H1 (cell line): ENCODE data around the gene LAMA3. TPM values are rescaled to one million over a fixed set of nuclear protein-coding genes. Genes with fewer than 3 reads are reported as not detected.

ENCODE experiments used
- CTCF ChIA-PET: fragments of 300-600 bp; sonication (Branson Sonifier 250); formaldehyde crosslinking; loops from one replicate; lab custom pipeline; 2021; ENCODE audit not compliant: partially characterized antibody; lab: Charles Lee
- POLR2A ChIA-PET: fragments of 300-600 bp; sonication (Branson Sonifier 250); formaldehyde crosslinking; loops from one replicate; lab custom pipeline; 2021; ENCODE audit warnings: inconsistent platforms; ENCODE audit not compliant: partially characterized antibody; lab: Charles Lee
- DNase-seq, 2 experiments: peaks; one replicate each; pipeline versions ENCODE4 v3.0.0 to v3.0.0-alpha.2; 2010 to 2022; ENCODE audit warnings: low spot score in 2 of 2, low read depth in 1 of 2, mixed read lengths in 1 of 2
- FAIRE-seq: peaks from 2 replicates; lab custom pipeline; 2011; peaks lifted over from hg19 to GRCh38; lab: Jason Lieb, UNC
- H2AFZ ChIP-seq: 2 replicates; pipeline ENCODE4 v1.8.1; 2012; ENCODE audit warnings: low read length, inconsistent platforms
- H2AK5ac ChIP-seq: 2 replicates; pipeline ENCODE4 v1.6.1; 2013; ENCODE audit warnings: low read depth, low read length
- H2BK120ac ChIP-seq: replicated peaks from 2 replicates; pipeline ENCODE3; 2013; ENCODE audit warnings: low read depth, low read length, inconsistent platforms
- H2BK12ac ChIP-seq: 2 replicates; pipeline ENCODE4 v1.6.1; 2013; ENCODE audit warnings: low read depth, low read length
- H2BK15ac ChIP-seq: 2 replicates; pipeline ENCODE4 v1.6.1; 2013; ENCODE audit warnings: low read length
- H2BK20ac ChIP-seq: 2 replicates; pipeline ENCODE4 v1.6.1; 2013; ENCODE audit warnings: low read length
- H2BK5ac ChIP-seq: 2 replicates; pipeline ENCODE4 v1.6.1; 2013; ENCODE audit warnings: low read depth, low read length
- H3K14ac ChIP-seq: 2 replicates; pipeline ENCODE4 v1.6.1; 2013; ENCODE audit warnings: inconsistent platforms; ENCODE audit not compliant: insufficient read length
- H3K18ac ChIP-seq: 2 replicates; pipeline ENCODE4 v1.6.1; 2013; ENCODE audit warnings: low read length; ENCODE audit errors: extremely low read depth
- H3K23ac ChIP-seq: 2 replicates; pipeline ENCODE4 v1.6.1; 2013; ENCODE audit warnings: inconsistent platforms; ENCODE audit not compliant: insufficient read length
- H3K23me2 ChIP-seq: 2 replicates; pipeline ENCODE4 v1.6.1; 2013; ENCODE audit warnings: low read depth, low read length
- H3K27ac ChIP-seq: 2 replicates; pipeline ENCODE4 v1.6.1; 2011; ENCODE audit warnings: low read depth, low read length, inconsistent platforms
- H3K27me3 ChIP-seq, 4 experiments: replicated peaks in 1 of 4; 1 replicate in 1 of 4; 2 replicates in 3 of 4; pipeline versions ENCODE4 v1.6.1 to v1.8.1; 2011 to 2013; ENCODE audit warnings: low read length in 3 of 4, mild to moderate bottlenecking in 3 of 4, inconsistent platforms in 2 of 4, mixed read lengths in 2 of 4, moderate library complexity in 1 of 4; ENCODE audit not compliant: control insufficient read depth in 3 of 4, insufficient read depth in 3 of 4; ENCODE audit errors: extremely low read depth in 1 of 4
- H3K36me3 ChIP-seq, 4 experiments: 2 replicates each; pipeline versions ENCODE4 v1.6.1 to v1.8.1; 2011 to 2013; ENCODE audit warnings: mild to moderate bottlenecking in 4 of 4, low read length in 3 of 4, moderate library complexity in 2 of 4, control low read depth in 1 of 4, inconsistent platforms in 1 of 4; ENCODE audit not compliant: insufficient read depth in 4 of 4, control insufficient read depth in 2 of 4
- H3K4ac ChIP-seq: replicated peaks from 2 replicates; pipeline ENCODE3; 2013; ENCODE audit warnings: low read length, low read depth, mixed read lengths, inconsistent platforms; ENCODE audit not compliant: insufficient read length
- H3K4me1 ChIP-seq, 4 experiments: replicated peaks in 1 of 4; 1 replicate in 1 of 4; 2 replicates in 3 of 4; pipeline versions ENCODE4 v1.6.1 to v1.8.1; 2011 to 2013; ENCODE audit warnings: low read length in 3 of 4, inconsistent platforms in 2 of 4, mixed read lengths in 1 of 4; ENCODE audit not compliant: insufficient read depth in 4 of 4, control insufficient read depth in 3 of 4
- H3K4me2 ChIP-seq, 2 experiments: 2 replicates each; pipeline versions ENCODE4 v1.6.1 to v1.8.1; 2011 to 2013; ENCODE audit warnings: low read depth in 2 of 2, low read length in 2 of 2, control low read depth in 1 of 2, inconsistent platforms in 1 of 2, mild to moderate bottlenecking in 1 of 2; ENCODE audit not compliant: insufficient read depth in 1 of 2
- H3K4me3 ChIP-seq, 4 experiments: fragments of 200-600, 300-600 bp in 1 of 4; sonication (generic), shearing (Covaris generic), sonication (Bioruptor Twin) in 1 of 4; 2 replicates each; pipeline versions ENCODE4 v1.5.1 to v1.8.1; 2011 to 2016; ENCODE audit warnings: low read length in 4 of 4, low read depth in 3 of 4, control low read depth in 2 of 4, inconsistent platforms in 2 of 4, mild to moderate bottlenecking in 2 of 4, mixed read lengths in 1 of 4, moderate library complexity in 1 of 4; ENCODE audit not compliant: insufficient read depth in 2 of 4; ENCODE audit errors: extremely low read depth in 1 of 4
- H3K56ac ChIP-seq: replicated peaks from 2 replicates; pipeline ENCODE3; 2013; ENCODE audit warnings: low read depth, mild to moderate bottlenecking, mixed read lengths, low read length, inconsistent platforms; ENCODE audit not compliant: insufficient read length
- H3K79me1 ChIP-seq: 2 replicates; pipeline ENCODE4 v1.6.1; 2013; ENCODE audit warnings: low read depth, low read length, control low read depth
- H3K79me2 ChIP-seq, 2 experiments: 2 replicates each; pipeline versions ENCODE4 v1.6.1 to v1.8.1; 2012 to 2013; ENCODE audit warnings: low read length in 2 of 2, mild to moderate bottlenecking in 2 of 2, inconsistent platforms in 1 of 2; ENCODE audit not compliant: insufficient read depth in 2 of 2, control insufficient read depth in 1 of 2
- H3K9ac ChIP-seq, 4 experiments: replicated peaks in 1 of 4; 1 replicate in 1 of 4; 2 replicates in 3 of 4; pipeline versions ENCODE4 v1.6.1 to v1.8.1; 2011 to 2013; ENCODE audit warnings: low read depth in 3 of 4, low read length in 3 of 4, control low read depth in 2 of 4, mild to moderate bottlenecking in 2 of 4, moderate library complexity in 2 of 4, inconsistent platforms in 1 of 4; ENCODE audit errors: extremely low read depth in 1 of 4
- H3K9me3 ChIP-seq, 2 experiments: 2 replicates each; pipeline versions ENCODE4 v1.6.1 to v1.8.1; 2012 to 2013; ENCODE audit warnings: mild to moderate bottlenecking in 2 of 2, moderate library complexity in 2 of 2, control low read depth in 1 of 2, inconsistent platforms in 1 of 2, low read depth in 1 of 2, low read length in 1 of 2, mixed read lengths in 1 of 2; ENCODE audit not compliant: insufficient read depth in 2 of 2
- H4K20me1 ChIP-seq, 2 experiments: replicated peaks in 1 of 2; 2 replicates each; pipeline versions ENCODE3 to v1.8.1; 2011 to 2013; ENCODE audit warnings: inconsistent platforms in 2 of 2, low read length in 2 of 2, mild to moderate bottlenecking in 1 of 2; ENCODE audit not compliant: insufficient read depth in 2 of 2, control insufficient read depth in 1 of 2
- H4K5ac ChIP-seq: 2 replicates; pipeline ENCODE4 v1.6.1; 2013; ENCODE audit warnings: low read length, low read depth, mixed read lengths, inconsistent platforms; ENCODE audit not compliant: insufficient read length
- H4K8ac ChIP-seq: 2 replicates; pipeline ENCODE4 v1.8.0; 2013; ENCODE audit warnings: mild to moderate bottlenecking, moderate library complexity, low read length, inconsistent platforms; ENCODE audit not compliant: insufficient read depth; ENCODE audit errors: extremely low read depth
- H4K91ac ChIP-seq: replicated peaks from 2 replicates; pipeline ENCODE3; 2013; ENCODE audit warnings: low read length, mixed read lengths, inconsistent platforms; ENCODE audit not compliant: insufficient read length
- BACH1 ChIP-seq: IDR thresholded peaks from 2 replicates; pipeline ENCODE4 v1.6.1; 2012; ENCODE audit warnings: low read length, improper control_type of control experiment
- FOSL1 ChIP-seq: IDR thresholded peaks from 2 replicates; pipeline ENCODE4 v1.6.1; 2011; ENCODE audit warnings: mild to moderate bottlenecking, low read depth, low read length, moderate library complexity; ENCODE audit not compliant: insufficient read depth
- HDAC6 ChIP-seq: IDR thresholded peaks from one replicate; pipeline ENCODE4 v1.7.1; 2012; ENCODE audit warnings: low read depth, mild to moderate bottlenecking, inconsistent platforms, low read length, moderate library complexity
- JUND ChIP-seq: IDR thresholded peaks from 2 replicates; pipeline ENCODE4 v1.6.1; 2011; ENCODE audit warnings: mild to moderate bottlenecking, improper control_type of control experiment, low read length
- KDM5A ChIP-seq: fragments of 200-600 bp; IDR thresholded peaks from 2 replicates; pipeline ENCODE4 v1.7.1; 2012; ENCODE audit warnings: mild to moderate bottlenecking, low read length, inconsistent platforms, mixed read lengths
- POLR2AphosphoS5 ChIP-seq: IDR thresholded peaks from 2 replicates; pipeline ENCODE4 v1.6.1; 2011; ENCODE audit warnings: low read depth, low read length
- RBBP5 ChIP-seq: IDR thresholded peaks from 2 replicates; pipeline ENCODE4 v1.7.1; 2012; ENCODE audit warnings: low read depth, mild to moderate bottlenecking, inconsistent platforms, low read length, moderate library complexity, borderline replicate concordance
- RXRA ChIP-seq: IDR thresholded peaks from 2 replicates; pipeline ENCODE4 v1.6.1; 2011; ENCODE audit warnings: low read depth, mild to moderate bottlenecking, low read length, moderate library complexity; ENCODE audit not compliant: insufficient read depth
- SAP30 ChIP-seq: fragments of 300-600 bp; sonication (generic); IDR thresholded peaks from 2 replicates; pipeline ENCODE4 v1.7.1; 2012; ENCODE audit warnings: low read length, moderate library complexity, mild to moderate bottlenecking, inconsistent platforms; ENCODE audit not compliant: insufficient read depth, insufficient replicate concordance
- SP2 ChIP-seq: IDR thresholded peaks from 2 replicates; pipeline ENCODE4 v1.6.1; 2012; ENCODE audit warnings: mild to moderate bottlenecking, low read length, inconsistent platforms
- TAF7 ChIP-seq: optimal IDR thresholded peaks from 2 replicates; pipeline ENCODE3; 2011; ENCODE audit warnings: low read depth, mild to moderate bottlenecking, inconsistent platforms, low read length, moderate library complexity, borderline replicate concordance
- ZNF274 ChIP-seq: IDR thresholded peaks from 2 replicates; pipeline ENCODE4 v1.7.0; 2012; ENCODE audit warnings: low read length, borderline replicate concordance; ENCODE audit errors: extremely low read depth
- WGBS, 2 experiments: shearing (Covaris generic) in 1 of 2; methylation state at CpG; one replicate each; pipeline versions ENCODE4 v1.1.6 to v1.1.7; 2013 to 2015; ENCODE audit warnings: low lambda C conversion rate in 2 of 2, mixed read lengths in 2 of 2, inconsistent platforms in 1 of 2, low coverage in 1 of 2, missing lambda C conversion rate in 1 of 2; ENCODE audit not compliant: insufficient replicate concordance in 2 of 2, insufficient coverage in 1 of 2, insufficient read length in 1 of 2; ENCODE audit errors: extremely low coverage in 1 of 2, missing lambda C conversion rate in 1 of 2; 5-methylcytosine and 5-hydroxymethylcytosine counted together
- polyA plus RNA-seq, 7 experiments: library from polyadenylated mRNA; depleted of rRNA in 3 of 7; stranded (reverse) in 5 of 7; unstranded in 2 of 7; fragments of >200 nt in 5 of 7; fragments of 200-250 nt in 2 of 7; gene quantifications; 1 replicate in 5 of 7; 2 replicates in 1 of 7; 4 replicates in 1 of 7; pipeline versions ENCODE4 v1.2.1 to v1.2.3, GENCODE V29; 2011 to 2013; ENCODE audit warnings: missing spikeins in 2 of 7, mixed read lengths in 2 of 7
- total RNA-seq: library from RNA; stranded (reverse); fragmentation: NEBNext Ultra II Directional; extraction: Animal tissue kit (Norgen Biotek cat#: 25700); gene quantifications from 2 replicates; pipeline ENCODE4 v1.2.1, GENCODE V29; 2021

The LAMA3 gene
- total and polyA plus RNA-seq, 2 of the 8 experiments (the other 6 are each of a cell fraction or from before 2014, with no cell fraction given) = 0.76 to 5.0 TPM

- CTCF ChIA-PET = interaction anchor here (0.7 kb wide), 2 partner anchors 86 to 170 kb away, joined by 3 read pairs; no protein-coding TSS in a partner anchor
- Histone ChIP-seq H2BK12ac (no peak overlapping the region), H3K18ac (no peak overlapping the region), H4K20me1 (no peaks in the 10 kb centered on the region), H2BK5ac (no peak overlapping the region), H3K4ac (no peak overlapping the region), H3K4me2 (no peak overlapping the region), H3K14ac (no peak overlapping the region), H3K79me2 (no peaks in the 10 kb centered on the region), H3K27ac (no peak overlapping the region), H2BK20ac (no peak overlapping the region), H4K5ac (no peak overlapping the region), H2AFZ (no peak overlapping the region), H3K36me3 (no peaks in the 10 kb centered on the region), H3K79me1 (no peaks in the 10 kb centered on the region), H3K4me3 (no peak overlapping the region), H4K8ac (no peak overlapping the region), H2BK120ac (no peak overlapping the region), H3K9ac (no peak overlapping the region), H3K4me1 (no peaks in the 10 kb centered on the region), H3K27me3 (no peaks in the 10 kb centered on the region)
- DNase-seq = no peak
- FAIRE-seq = no peak
- POLR2A ChIA-PET = interaction anchor here (0.9 kb wide), 1 partner anchor 88 kb away, joined by 3 read pairs; no protein-coding TSS in a partner anchor
- no peak for TF ChIP-seq KDM5A
- TF ChIP-seq HDAC6 = no peak
- TF ChIP-seq SAP30 = no peak
- TF ChIP-seq TAF7 = no peak
- no peak for TF ChIP-seq RBBP5
- TF ChIP-seq FOSL1 = no peak
- TF ChIP-seq BACH1 = no peak
- no peak for TF ChIP-seq JUND
- no peak for TF ChIP-seq ZNF274
- TF ChIP-seq POLR2AphosphoS5 = no peak
- TF ChIP-seq SP2 = no peak
- no peak for TF ChIP-seq RXRA
- TF ChIP-seq, all 59 proteins: peak for 0
- Histone ChIP-seq H2BK15ac (no peak overlapping the region), H3K9me3 (peaks cover 0 to 3% of the 10 kb centered on the region in 2 experiments; a peak in 1 of 4 replicates), H4K91ac (no peak overlapping the region), H3K56ac (no peak overlapping the region), H2AK5ac (no peak overlapping the region), H3K23me2 (no peaks in the 10 kb centered on the region), H3K23ac (no peak overlapping the region)
- 95% methylated on average over 3 of the region's 3 CpGs; no CpG with 5 or more reads in 1 of the 2 experiments for WGBS, 2 experiments
These were observed 17.9 kb downstream of the LAMA3 start for GRCh38 chr18:23706971-23707640.
